ENCODE results near the gene MNT. TPM values are rescaled to one million over a fixed set of nuclear protein-coding genes. Genes with fewer than 3 reads are reported as not detected.

MNT gene
- total and polyA plus RNA-seq, 9 of the 15 experiments (the other 6 are each of a cell fraction or from before 2014, with no cell fraction given) = 0.18 to 23.8 (median 5.3) TPM

DNA sequence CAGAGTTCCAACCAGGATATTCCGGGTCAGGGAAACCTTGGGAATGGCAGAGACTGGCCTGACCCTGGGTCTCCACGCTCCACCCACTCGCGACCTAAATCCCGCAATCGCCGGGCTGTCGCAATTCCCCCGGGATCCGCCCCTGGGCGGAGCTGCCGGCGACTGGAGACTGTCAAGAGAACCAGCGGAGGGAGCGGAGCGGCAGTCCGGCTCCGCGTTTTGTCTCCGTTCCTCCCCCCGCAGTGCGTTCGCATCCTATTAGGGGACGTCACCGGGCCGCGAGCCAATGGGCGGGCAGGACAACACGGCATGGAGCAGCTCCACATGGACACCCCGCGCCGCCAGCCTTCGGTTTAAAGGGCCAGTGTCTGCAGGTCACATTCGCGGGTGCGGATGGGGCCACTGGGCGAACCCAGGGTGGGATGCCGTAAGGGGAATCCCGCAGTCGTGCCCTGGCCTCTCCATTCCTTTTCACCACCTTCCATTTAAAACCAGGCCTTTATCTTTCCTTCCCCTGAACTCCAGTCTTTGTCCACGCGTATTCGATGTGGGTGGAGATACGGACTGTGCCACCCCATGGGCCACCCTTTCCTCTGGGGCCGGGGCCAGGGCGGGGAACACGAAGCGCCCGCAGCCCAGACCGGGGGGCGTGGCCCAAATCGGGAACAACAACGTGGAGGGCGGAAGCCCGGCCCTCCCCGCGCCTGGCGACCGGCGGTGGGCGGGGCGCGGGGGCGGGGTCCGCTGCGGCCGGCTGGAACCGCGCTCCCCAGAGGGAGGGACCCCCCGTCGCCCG, 764 bp upstream of the MNT start (continued):
- TF ChIP-seq ATF1 (CRISPR knock-in tag; IDR thresholded peaks at IDR 0.05) (0 out of 2 replicates have a peak, but pooled peaks have one; percentile 38), ATF1 (tag; IDR thresholded peaks at IDR 0.05) (peak; percentile 96), POLR2G (IDR thresholded peaks at IDR 0.05; ENCODE audit: low read depth, low read length) (peak; percentile 81), HDAC1 (IDR thresholded peaks at IDR 0.05) (peak in 1 of 2 experiments; percentile 88; a peak in 2 of 4 replicates), SIN3A (IDR thresholded peaks at IDR 0.05; ENCODE audit: borderline replicate concordance in 2 of 2, control insufficient read depth in 1 of 2, low read depth in 2 of 2, low read length in 2 of 2) (peak; percentile 59 to 94; a peak in 2 of 4 replicates), BRD4 (IDR thresholded peaks at IDR 0.05) (peak; percentile 43; the same call in 1 of the 2 replicates), MXI1 (IDR thresholded peaks at IDR 0.05; ENCODE audit: low read depth, low read length) (peak; percentile 88), YY1 (IDR thresholded peaks at IDR 0.05; ENCODE audit: borderline replicate concordance in 1 of 3, control insufficient read depth in 1 of 3, extremely low read depth in 1 of 3, insufficient read depth in 3 of 3, insufficient read length in 1 of 3, insufficient replicate concordance in 2 of 3, low read depth in 1 of 3, low read length in 2 of 3) (peak in 1 of 3 experiments; percentile 46)
- TF ChIP-seq, protein P1, sequence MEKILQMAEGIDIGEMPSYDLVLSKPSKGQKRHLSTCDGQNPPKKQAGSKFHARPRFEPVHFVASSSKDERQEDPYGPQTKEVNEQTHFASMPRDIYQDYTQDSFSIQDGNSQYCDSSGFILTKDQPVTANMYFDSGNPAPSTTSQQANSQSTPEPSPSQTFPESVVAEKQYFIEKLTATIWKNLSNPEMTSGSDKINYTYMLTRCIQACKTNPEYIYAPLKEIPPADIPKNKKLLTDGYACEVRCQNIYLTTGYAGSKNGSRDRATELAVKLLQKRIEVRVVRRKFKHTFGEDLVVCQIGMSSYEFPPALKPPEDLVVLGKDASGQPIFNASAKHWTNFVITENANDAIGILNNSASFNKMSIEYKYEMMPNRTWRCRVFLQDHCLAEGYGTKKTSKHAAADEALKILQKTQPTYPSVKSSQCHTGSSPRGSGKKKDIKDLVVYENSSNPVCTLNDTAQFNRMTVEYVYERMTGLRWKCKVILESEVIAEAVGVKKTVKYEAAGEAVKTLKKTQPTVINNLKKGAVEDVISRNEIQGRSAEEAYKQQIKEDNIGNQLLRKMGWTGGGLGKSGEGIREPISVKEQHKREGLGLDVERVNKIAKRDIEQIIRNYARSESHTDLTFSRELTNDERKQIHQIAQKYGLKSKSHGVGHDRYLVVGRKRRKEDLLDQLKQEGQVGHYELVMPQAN (IDR thresholded peaks at IDR 0.05; ENCODE audit: borderline replicate concordance) = peak; percentile 96
- TF ChIP-seq, protein P2, sequence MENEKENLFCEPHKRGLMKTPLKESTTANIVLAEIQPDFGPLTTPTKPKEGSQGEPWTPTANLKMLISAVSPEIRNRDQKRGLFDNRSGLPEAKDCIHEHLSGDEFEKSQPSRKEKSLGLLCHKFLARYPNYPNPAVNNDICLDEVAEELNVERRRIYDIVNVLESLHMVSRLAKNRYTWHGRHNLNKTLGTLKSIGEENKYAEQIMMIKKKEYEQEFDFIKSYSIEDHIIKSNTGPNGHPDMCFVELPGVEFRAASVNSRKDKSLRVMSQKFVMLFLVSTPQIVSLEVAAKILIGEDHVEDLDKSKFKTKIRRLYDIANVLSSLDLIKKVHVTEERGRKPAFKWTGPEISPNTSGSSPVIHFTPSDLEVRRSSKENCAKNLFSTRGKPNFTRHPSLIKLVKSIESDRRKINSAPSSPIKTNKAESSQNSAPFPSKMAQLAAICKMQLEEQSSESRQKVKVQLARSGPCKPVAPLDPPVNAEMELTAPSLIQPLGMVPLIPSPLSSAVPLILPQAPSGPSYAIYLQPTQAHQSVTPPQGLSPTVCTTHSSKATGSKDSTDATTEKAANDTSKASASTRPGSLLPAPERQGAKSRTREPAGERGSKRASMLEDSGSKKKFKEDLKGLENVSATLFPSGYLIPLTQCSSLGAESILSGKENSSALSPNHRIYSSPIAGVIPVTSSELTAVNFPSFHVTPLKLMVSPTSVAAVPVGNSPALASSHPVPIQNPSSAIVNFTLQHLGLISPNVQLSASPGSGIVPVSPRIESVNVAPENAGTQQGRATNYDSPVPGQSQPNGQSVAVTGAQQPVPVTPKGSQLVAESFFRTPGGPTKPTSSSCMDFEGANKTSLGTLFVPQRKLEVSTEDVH (IDR thresholded peaks at IDR 0.05; ENCODE audit: low read depth, partially characterized antibody) = peak; percentile 37
- TF ChIP-seq, protein P3, sequence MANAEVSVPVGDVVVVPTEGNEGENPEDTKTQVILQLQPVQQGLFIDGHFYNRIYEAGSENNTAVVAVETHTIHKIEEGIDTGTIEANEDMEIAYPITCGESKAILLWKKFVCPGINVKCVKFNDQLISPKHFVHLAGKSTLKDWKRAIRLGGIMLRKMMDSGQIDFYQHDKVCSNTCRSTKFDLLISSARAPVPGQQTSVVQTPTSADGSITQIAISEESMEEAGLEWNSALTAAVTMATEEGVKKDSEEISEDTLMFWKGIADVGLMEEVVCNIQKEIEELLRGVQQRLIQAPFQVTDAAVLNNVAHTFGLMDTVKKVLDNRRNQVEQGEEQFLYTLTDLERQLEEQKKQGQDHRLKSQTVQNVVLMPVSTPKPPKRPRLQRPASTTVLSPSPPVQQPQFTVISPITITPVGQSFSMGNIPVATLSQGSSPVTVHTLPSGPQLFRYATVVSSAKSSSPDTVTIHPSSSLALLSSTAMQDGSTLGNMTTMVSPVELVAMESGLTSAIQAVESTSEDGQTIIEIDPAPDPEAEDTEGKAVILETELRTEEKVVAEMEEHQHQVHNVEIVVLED (CRISPR knock-in tag; IDR thresholded peaks at IDR 0.05) = peak; percentile 72
- TF ChIP-seq, protein P4, sequence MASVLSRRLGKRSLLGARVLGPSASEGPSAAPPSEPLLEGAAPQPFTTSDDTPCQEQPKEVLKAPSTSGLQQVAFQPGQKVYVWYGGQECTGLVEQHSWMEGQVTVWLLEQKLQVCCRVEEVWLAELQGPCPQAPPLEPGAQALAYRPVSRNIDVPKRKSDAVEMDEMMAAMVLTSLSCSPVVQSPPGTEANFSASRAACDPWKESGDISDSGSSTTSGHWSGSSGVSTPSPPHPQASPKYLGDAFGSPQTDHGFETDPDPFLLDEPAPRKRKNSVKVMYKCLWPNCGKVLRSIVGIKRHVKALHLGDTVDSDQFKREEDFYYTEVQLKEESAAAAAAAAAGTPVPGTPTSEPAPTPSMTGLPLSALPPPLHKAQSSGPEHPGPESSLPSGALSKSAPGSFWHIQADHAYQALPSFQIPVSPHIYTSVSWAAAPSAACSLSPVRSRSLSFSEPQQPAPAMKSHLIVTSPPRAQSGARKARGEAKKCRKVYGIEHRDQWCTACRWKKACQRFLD (CRISPR knock-in tag; IDR thresholded peaks at IDR 0.05) = peak; percentile 67; the same call in 1 of the 2 replicates
- TF ChIP-seq, protein P5, sequence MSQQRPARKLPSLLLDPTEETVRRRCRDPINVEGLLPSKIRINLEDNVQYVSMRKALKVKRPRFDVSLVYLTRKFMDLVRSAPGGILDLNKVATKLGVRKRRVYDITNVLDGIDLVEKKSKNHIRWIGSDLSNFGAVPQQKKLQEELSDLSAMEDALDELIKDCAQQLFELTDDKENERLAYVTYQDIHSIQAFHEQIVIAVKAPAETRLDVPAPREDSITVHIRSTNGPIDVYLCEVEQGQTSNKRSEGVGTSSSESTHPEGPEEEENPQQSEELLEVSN (IDR thresholded peaks at IDR 0.05; ENCODE audit: borderline replicate concordance in 1 of 2, extremely low read depth in 1 of 2, insufficient read depth in 1 of 2, insufficient read length in 1 of 2, low read depth in 1 of 2, low read length in 1 of 2, poor library complexity in 1 of 2, severe bottlenecking in 1 of 2) = peak; percentile 10 to 25
- TF ChIP-seq, protein P6, sequence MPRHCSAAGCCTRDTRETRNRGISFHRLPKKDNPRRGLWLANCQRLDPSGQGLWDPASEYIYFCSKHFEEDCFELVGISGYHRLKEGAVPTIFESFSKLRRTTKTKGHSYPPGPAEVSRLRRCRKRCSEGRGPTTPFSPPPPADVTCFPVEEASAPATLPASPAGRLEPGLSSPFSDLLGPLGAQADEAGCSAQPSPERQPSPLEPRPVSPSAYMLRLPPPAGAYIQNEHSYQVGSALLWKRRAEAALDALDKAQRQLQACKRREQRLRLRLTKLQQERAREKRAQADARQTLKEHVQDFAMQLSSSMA (CRISPR knock-in tag; IDR thresholded peaks at IDR 0.05) = no peak

All from K562 (cell line).